Neural cell (in vitro differentiated cells): ENCODE results near the gene GRIN1.

Experiments used
- EP300 ChIP-seq: fragments of 450-650 bp; conservative IDR thresholded peaks from 2 replicates; pipeline ENCODE4 v1.6.1; 2014; ENCODE audit warnings: antibody characterized with exemption, mild to moderate bottlenecking, moderate library complexity; ENCODE audit not compliant: poor library complexity, severe bottlenecking
- RAD21 ChIP-seq: fragments of 450-650 bp; conservative IDR thresholded peaks from 2 replicates; pipeline ENCODE4 v1.6.1; 2014; ENCODE audit warnings: antibody characterized with exemption, mild to moderate bottlenecking, moderate library complexity
- SMC3 ChIP-seq: fragments of 450-650 bp; conservative IDR thresholded peaks from 2 replicates; pipeline ENCODE4 v1.6.1; 2014; ENCODE audit warnings: antibody characterized with exemption, mild to moderate bottlenecking, moderate library complexity; ENCODE audit not compliant: poor library complexity
- TF ChIP-seq, protein P1 (sequence below): fragments of 450-650 bp; IDR thresholded peaks from 2 replicates; pipeline ENCODE4 v1.5.1; 2014; ENCODE audit warnings: antibody characterized with exemption, mild to moderate bottlenecking, moderate library complexity; ENCODE audit not compliant: poor library complexity, severe bottlenecking
- TF ChIP-seq, protein P2 (sequence below): IDR thresholded peaks from 2 replicates; pipeline ENCODE4 v1.6.1; 2012; ENCODE audit warnings: borderline replicate concordance

DNA sequence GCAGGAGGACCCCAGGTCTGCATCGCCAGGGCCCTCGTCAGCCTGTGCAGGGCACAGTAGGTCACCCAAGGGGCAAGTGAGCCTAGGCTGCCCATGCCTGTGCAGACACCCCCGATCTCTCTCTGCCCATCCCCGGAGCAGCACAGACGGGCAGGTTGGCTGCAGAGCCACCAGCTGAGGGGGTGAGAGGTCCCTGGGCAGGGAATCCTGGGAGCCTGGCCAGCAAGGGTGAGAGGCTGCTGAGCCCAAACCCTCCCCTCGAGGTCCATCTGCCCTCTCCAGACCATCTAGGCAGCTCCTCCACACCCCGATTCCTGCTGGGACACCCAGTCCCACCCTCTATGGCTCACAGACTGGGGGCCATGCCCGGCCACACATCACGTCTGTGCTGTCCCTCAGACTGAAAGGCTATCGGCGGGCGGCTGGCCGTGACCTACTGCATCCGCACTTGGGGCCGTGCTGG, 21.7 kb upstream of the GRIN1 start:
- TF ChIP-seq, protein P1, sequence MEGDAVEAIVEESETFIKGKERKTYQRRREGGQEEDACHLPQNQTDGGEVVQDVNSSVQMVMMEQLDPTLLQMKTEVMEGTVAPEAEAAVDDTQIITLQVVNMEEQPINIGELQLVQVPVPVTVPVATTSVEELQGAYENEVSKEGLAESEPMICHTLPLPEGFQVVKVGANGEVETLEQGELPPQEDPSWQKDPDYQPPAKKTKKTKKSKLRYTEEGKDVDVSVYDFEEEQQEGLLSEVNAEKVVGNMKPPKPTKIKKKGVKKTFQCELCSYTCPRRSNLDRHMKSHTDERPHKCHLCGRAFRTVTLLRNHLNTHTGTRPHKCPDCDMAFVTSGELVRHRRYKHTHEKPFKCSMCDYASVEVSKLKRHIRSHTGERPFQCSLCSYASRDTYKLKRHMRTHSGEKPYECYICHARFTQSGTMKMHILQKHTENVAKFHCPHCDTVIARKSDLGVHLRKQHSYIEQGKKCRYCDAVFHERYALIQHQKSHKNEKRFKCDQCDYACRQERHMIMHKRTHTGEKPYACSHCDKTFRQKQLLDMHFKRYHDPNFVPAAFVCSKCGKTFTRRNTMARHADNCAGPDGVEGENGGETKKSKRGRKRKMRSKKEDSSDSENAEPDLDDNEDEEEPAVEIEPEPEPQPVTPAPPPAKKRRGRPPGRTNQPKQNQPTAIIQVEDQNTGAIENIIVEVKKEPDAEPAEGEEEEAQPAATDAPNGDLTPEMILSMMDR = no peak
- TF ChIP-seq, protein P2, sequence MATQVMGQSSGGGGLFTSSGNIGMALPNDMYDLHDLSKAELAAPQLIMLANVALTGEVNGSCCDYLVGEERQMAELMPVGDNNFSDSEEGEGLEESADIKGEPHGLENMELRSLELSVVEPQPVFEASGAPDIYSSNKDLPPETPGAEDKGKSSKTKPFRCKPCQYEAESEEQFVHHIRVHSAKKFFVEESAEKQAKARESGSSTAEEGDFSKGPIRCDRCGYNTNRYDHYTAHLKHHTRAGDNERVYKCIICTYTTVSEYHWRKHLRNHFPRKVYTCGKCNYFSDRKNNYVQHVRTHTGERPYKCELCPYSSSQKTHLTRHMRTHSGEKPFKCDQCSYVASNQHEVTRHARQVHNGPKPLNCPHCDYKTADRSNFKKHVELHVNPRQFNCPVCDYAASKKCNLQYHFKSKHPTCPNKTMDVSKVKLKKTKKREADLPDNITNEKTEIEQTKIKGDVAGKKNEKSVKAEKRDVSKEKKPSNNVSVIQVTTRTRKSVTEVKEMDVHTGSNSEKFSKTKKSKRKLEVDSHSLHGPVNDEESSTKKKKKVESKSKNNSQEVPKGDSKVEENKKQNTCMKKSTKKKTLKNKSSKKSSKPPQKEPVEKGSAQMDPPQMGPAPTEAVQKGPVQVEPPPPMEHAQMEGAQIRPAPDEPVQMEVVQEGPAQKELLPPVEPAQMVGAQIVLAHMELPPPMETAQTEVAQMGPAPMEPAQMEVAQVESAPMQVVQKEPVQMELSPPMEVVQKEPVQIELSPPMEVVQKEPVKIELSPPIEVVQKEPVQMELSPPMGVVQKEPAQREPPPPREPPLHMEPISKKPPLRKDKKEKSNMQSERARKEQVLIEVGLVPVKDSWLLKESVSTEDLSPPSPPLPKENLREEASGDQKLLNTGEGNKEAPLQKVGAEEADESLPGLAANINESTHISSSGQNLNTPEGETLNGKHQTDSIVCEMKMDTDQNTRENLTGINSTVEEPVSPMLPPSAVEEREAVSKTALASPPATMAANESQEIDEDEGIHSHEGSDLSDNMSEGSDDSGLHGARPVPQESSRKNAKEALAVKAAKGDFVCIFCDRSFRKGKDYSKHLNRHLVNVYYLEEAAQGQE = no peak
- TF ChIP-seq EP300 (no peak), RAD21 (no peak), SMC3 (no peak)
